ENCODE data around the gene TMEM150C. TPM values are rescaled to one million over a fixed set of nuclear protein-coding genes. Genes with fewer than 3 reads are reported as not detected.

Gene TMEM150C
- total and polyA plus RNA-seq, 2 of the 8 experiments (the other 6 are each of a cell fraction or from before 2014, with no cell fraction given) = 1.5 to 1.7 TPM

GRCh38 chr4:82436130-82436529 is 125.7 kb downstream of the TMEM150C start:
- Histone ChIP-seq H4K20me1 (replicated peaks in 1 of 2; ENCODE audit: control insufficient read depth in 1 of 2, insufficient read depth in 2 of 2, low read length in 2 of 2) (peaks cover 19 to 36% of the 10 kb centered on the region in 2 experiments), H2BK12ac (ENCODE audit: low read depth, low read length) (no peak overlapping the region), H2AFZ (ENCODE audit: low read length) (no peak overlapping the region), H2BK120ac (replicated peaks; ENCODE audit: low read depth, low read length) (no peak overlapping the region), H3K36me3 (ENCODE audit: control insufficient read depth in 2 of 4, insufficient read depth in 4 of 4, low read length in 3 of 4) (peaks cover 0 to 14% (median 3%) of the 10 kb centered on the region in 4 experiments; a peak in 2 of 8 replicates), H2BK20ac (ENCODE audit: low read length) (no peak overlapping the region), H3K14ac (ENCODE audit: insufficient read length) (no peak overlapping the region), H3K4me3 (ENCODE audit: extremely low read depth in 1 of 4, insufficient read depth in 2 of 4, low read depth in 3 of 4, low read length in 4 of 4) (no peak overlapping the region), H3K4me1 (replicated peaks in 1 of 4; ENCODE audit: control insufficient read depth in 3 of 4, insufficient read depth in 4 of 4, low read length in 3 of 4) (peaks cover 0 to 7% (median 0%) of the 10 kb centered on the region in 4 experiments; a peak in 2 of 7 replicates), H2BK5ac (ENCODE audit: low read depth, low read length) (no peak overlapping the region), H3K27ac (ENCODE audit: low read depth, low read length) (no peak overlapping the region), H2BK15ac (ENCODE audit: low read length) (no peak overlapping the region), H2AK5ac (ENCODE audit: low read depth, low read length) (no peak overlapping the region), H3K23ac (ENCODE audit: insufficient read length) (no peak overlapping the region), H4K5ac (ENCODE audit: insufficient read length, low read depth, low read length) (no peak overlapping the region), H3K27me3 (replicated peaks in 1 of 4; ENCODE audit: control insufficient read depth in 3 of 4, extremely low read depth in 1 of 4, insufficient read depth in 3 of 4, low read length in 3 of 4) (no peaks in the 10 kb centered on the region), H3K79me1 (ENCODE audit: low read depth, low read length) (peaks cover 3% of the 10 kb centered on the region; the same call in 1 of the 2 replicates), H3K18ac (ENCODE audit: extremely low read depth, low read length) (no peak overlapping the region), H4K91ac (replicated peaks; ENCODE audit: insufficient read length, low read length) (no peak overlapping the region), H3K56ac (replicated peaks; ENCODE audit: insufficient read length, low read depth, low read length) (no peak overlapping the region), H4K8ac (ENCODE audit: extremely low read depth, insufficient read depth, low read length) (no peak overlapping the region), H3K23me2 (ENCODE audit: low read depth, low read length) (no peaks in the 10 kb centered on the region; the same call in 1 of the 2 replicates), H3K4me2 (ENCODE audit: insufficient read depth in 1 of 2, low read depth in 2 of 2, low read length in 2 of 2) (no peak overlapping the region; a peak in 1 of 4 replicates), H3K4ac (replicated peaks; ENCODE audit: insufficient read length, low read depth, low read length) (no peak overlapping the region), H3K79me2 (ENCODE audit: control insufficient read depth in 1 of 2, insufficient read depth in 2 of 2, low read length in 2 of 2) (peaks cover 86 to 100% of the 10 kb centered on the region in 2 experiments), H3K9ac (replicated peaks in 1 of 4; ENCODE audit: extremely low read depth in 1 of 4, low read depth in 3 of 4, low read length in 3 of 4) (no peak overlapping the region), H3K9me3 (ENCODE audit: insufficient read depth in 2 of 2, low read depth in 1 of 2, low read length in 1 of 2) (no peaks in the 10 kb centered on the region)
- ChIA-PET CTCF (ENCODE audit: partially characterized antibody) (interaction anchor here (1.5 to 1.8 kb wide), 2 partner anchors 12 to 65 kb away, joined by 3 to 4 read pairs; no protein-coding TSS in a partner anchor), POLR2A (ENCODE audit: partially characterized antibody) (interaction anchor here (1.0 to 11.4 kb wide), 4 partner anchors 6 to 78 kb away, joined by 3 to 126 read pairs (median 8); partner anchors contain the start of genes ENOPH1 and HNRNPDL)
- FAIRE-seq (no peak), DNase-seq (ENCODE audit: low read depth in 1 of 2, low spot score in 2 of 2) (no peak)
- WGBS, 2 experiments (ENCODE audit: extremely low coverage in 1 of 2, insufficient coverage in 1 of 2, insufficient read length in 1 of 2, insufficient replicate concordance in 2 of 2, low coverage in 1 of 2, low lambda C conversion rate in 2 of 2, missing lambda C conversion rate in 1 of 2) = 95% methylated on average over 5 of the region's 5 CpGs; no CpG with 5 or more reads in 1 of the 2 experiments
- no peak for TF ChIP-seq ZNF274 (IDR thresholded peaks at IDR 0.05; ENCODE audit: borderline replicate concordance, extremely low read depth, low read length)
- TF ChIP-seq MAFK (IDR thresholded peaks at IDR 0.05; ENCODE audit: low read depth, low read length) = 0 out of 2 replicates have a peak, but pooled peaks have one; percentile 19

Data from H1 (cell line).